RPMI8226 (cell line): ENCODE measurements around the gene SNX1.
"Not testable (repeated sequence)": the region's sequence is repeated elsewhere in the genome, so short reads cannot be mapped to it uniquely, and the experiment has no call there.

Experiments used
- DNase-seq: peaks from one replicate; pipeline ENCODE4 v3.0.0-alpha.2; 2015

SNX1 gene

GRCh38 chr15:64082757-64083156, 13.0 kb upstream of the SNX1 start:
- DNase-seq: no peak

DNA sequence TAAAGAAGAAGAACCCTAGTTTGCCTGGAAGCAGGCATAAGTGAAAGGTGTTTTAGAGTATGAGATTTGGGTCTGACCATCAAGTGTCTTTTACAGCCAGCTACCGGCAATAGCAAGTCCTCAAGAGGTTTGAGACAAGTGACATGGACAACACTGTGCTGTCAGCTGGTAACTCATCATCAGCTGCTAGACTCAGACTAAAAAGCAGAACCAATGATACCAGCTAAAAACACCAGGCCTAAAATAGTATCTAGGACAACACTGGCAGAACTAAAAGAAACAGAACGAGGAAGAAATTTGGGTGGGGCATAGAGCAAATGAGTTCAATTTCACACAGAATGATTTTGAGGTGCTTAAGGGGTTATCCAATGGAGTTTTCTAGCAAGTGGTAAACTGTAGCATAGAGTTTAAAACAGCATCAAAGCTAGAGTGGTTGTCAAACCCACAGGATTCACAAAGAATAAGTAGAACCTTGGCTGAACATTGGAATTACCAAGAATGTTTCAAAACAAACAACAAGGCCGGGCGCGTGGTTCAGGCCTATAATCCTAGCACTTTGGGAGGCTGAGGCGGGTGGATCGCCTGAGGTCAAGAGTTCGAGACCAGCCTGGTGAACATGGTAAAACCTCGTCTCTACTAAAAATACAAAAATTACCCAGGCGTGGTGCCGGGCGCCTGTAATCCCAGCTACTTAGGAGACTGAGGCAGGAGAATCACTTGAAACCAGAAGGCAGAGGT, 6.1 kb upstream of the SNX1 start:
- DNase-seq: no peak

DNA sequence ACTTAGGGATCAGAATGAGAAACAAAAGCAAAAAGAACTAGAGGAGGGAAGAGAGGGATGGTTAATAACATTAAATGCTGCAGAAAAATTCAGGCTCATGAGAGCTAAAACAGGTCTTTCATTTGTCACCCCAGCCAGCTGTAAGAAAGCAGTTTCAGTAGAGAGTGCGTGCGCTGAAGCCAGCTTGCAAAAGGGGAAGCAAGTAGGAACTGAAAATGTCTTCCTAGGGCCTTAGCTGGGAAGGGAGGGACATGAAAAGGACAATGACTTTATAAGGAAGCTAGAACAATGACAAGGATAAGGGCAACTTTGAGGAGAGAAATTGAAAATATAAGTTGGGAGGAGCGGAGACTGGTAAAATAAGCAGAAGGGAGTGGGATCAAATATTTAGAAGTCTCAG, 5.3 kb upstream of the SNX1 start:
- DNase-seq: peak; percentile 80

DNA sequence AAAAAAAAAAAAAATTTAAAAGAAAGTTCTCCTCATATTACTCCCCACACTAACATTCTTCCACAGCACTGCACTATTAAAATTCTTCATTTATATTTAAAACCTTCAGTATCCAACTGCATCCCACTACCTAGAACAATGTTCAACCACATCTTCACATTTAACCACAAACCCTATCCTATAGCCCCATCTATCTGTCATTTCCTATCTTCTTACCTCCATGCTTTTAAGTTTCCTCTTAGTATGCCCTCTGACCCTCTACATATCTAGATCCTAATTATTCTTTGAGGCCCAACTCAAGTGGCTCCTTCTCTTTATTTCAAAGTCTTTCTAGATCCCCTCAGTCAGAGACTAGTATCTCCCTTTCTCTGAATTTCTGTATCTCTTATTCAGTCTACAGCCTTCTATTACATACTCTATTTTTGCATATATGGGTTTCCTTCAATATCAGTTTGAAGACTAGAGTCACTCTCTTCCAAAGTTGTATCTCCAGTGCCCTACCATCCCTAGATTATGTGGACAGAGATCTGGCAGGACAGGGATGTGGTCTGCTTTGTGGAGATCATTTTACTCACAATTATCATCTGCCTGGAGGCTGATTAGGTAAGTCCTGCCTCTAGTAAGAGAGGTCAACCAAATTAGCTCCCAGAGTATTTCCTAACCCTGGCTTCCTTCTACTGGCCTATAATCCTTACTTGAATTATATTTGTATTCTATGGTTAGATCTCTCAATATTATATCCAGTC, 3.5 kb upstream of the SNX1 start:
- DNase-seq: peak; percentile 41

GRCh38 chr15:64092864-64093626, 2.7 kb upstream of the SNX1 start:
- DNase-seq: peak; percentile 88

DNA sequence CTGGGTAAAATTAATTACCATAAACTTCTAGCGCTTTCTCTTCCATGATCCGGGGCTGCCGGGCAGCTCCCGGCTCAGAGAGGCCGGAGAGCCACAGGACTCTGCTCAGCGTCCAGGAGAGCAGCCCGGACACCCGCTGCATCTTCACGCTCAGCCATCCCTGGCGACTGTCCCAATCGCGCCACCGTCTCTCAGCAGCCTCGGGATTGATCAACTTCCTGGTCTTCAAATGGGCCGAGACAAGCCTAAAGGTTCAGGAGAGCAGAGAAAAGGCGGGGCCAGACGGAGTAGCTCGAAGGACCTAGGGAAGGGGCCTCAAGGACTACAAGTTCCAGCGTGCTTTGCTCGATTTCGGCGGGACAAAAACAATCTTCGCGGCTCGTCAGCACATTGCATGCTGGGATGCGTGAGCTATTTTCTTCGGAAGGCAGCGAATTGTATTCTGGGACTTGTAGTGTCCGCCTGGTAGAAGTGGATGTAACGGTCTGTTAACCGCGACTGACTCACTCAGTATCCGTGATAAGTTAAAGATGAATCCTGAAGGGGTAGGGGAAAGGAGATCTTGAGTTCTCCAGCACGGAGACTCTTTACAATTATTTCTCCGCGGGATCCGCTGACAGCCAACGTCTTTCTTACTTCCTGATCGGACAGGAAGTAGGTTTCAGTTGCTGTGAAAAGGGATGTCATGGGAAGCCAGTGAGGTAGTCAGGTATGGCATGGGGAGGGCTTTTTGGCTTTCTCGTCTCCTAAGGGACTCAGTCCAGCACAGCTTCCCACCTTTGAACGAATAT, 2.0 kb upstream of the SNX1 start, which contains the start of gene CIAO2A:
Gene CIAO2A (minus strand): TSS at position 212 of the 791 bp plus-strand sequence. CDS start 70 bp downstream, at position 142.
- DNase-seq: peak; percentile 100

DNA sequence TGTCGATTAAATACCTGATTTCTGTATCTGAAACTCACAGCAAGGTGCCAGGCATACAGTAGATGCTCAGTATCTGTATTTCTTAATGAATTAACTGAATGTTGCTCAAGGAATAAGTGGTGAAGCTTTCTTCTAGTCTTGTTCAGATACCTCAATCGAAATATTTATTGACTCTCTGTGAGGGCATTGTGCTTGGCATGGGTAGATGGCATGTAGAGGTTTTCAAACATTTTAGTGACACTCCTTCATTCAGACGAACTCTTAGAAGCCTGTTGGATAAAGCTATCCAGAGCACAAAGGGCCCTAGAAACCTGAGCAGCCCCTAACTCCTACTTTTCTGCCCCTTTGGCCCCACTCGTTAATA, 369 bp upstream of the SNX1 start:
- no peak for DNase-seq

- peak; percentile 42 for DNase-seq
Measured at GRCh38 chr15:64096668-64097384, 1.0 kb downstream of the SNX1 start.

DNA sequence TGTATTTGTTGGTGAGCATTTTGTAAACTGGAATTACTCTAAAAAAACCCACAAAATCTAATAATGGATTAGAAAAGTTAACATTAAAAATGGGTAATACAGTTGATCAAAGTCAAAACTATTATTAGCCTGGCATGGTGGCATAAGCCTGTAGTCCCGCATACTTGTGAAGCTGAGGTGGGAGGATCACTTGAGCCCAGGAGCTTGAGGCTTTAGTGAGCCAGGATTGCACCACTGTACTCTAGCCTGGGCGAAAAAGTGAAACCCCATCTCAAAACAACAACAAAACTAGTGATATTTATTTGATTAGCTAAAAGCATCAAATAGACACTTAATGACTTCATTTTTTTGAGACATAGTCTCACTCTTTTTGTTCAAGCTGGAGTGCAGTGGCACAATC, 3.6 kb downstream of the SNX1 start:
- DNase-seq: no peak

DNA sequence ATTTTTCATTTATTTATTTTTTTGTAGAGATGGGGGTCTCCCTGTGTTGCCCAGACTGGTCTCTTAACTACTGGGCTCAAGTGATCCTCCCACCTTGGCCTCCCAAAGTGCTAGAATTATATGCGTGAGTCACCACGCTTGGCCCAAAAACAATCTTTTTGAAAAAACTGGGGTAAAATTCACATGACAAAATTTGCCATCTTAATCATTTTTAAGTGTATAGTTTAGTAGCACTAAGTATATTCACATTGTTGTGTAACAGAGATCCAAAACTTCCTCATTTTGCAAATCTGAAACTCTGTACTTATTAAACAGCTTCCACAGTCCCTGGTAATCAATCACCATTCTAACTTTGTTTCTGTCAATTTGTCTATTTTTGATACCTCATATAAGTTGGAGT, 5.2 kb downstream of the SNX1 start:
- DNase-seq: no peak

DNA sequence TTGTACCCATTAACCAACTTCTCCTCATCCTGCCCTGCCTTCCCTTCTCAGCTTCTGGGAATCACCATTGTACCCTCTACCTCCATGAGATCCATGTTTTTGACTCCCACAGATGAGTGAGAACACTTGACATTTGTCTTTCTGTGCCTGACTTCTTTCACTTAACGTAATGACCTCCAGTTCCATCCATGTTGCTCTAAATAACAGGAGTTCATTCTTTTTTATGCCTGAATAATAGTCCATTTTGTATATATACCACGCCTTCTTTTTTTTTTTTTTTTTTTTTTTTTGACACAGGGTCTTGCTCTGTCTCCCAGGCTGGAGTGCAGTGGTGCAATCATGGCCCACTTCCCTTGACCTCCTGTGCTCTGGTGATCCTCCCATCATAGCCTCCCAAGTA, 6.7 kb downstream of the SNX1 start:
- no peak for DNase-seq

GRCh38 chr15:64105113-64105704, 9.4 kb downstream of the SNX1 start:
- DNase-seq: no peak

DNA sequence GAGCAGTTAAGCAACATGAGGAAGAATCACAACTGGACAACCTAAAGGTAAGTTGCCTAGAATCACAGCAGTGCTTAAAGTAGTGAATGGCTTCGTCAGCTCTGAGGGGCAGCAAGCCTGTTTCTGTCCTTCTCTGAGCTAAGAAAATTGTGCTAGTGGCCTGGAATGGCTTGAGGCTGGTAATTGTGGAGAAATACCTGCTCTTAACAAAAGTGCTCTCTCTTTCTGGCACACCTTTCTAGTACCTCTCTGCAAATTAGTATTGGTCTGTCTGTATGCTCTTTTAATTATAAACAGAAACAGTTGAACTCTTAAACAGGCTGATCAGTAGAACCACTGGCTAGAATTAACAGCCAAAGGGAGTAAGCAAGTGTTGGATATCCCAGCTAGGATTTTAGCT, 11.6 kb downstream of the SNX1 start:
- no peak for DNase-seq

DNA sequence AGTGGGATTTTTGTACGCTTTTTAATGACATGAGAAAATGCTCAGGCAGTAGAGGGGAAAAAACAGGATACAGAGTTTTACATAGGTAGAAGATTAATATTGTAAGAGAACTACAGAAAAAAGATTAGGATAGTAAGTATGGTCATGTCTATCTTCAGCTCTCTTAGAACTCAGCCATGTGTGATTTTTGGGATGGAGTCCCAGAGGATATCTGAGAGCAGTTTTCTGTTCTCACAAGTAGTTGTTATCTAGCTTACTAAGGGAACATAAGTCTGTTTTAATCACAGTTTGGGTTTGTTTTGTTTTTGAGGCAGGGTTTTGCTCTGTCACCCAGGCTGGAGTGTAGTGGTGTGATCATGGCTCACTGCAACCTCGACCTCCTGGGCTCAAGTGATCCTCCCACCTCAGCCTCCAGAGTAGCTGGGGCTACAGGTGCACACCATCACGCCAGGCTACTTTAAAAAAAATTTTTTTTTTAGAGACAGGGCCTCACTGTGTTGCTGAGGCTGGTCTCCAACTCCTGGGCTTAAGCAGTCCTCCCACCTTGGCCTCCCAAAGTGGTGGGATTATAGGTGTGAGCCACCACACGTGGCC, 14.4 kb downstream of the SNX1 start:
- not testable (repeated sequence) for DNase-seq

GRCh38 chr15:64110950-64111678, 15.3 kb downstream of the SNX1 start:
- no peak for DNase-seq

- no peak for DNase-seq
Measured at GRCh38 chr15:64111679-64112050, 15.9 kb downstream of the SNX1 start.

GRCh38 chr15:64112073-64112772, 16.4 kb downstream of the SNX1 start:
- no peak for DNase-seq

GRCh38 chr15:64112904-64113303, 17.1 kb downstream of the SNX1 start:
- no peak for DNase-seq

GRCh38 chr15:64117759-64118487, 22.1 kb downstream of the SNX1 start:
- DNase-seq: no peak
